HG02623 (cell line): ENCODE measurements around the gene PTAR1.
"Not testable (repeated sequence)": the region's sequence is repeated elsewhere in the genome, so short reads cannot be mapped to it uniquely, and the experiment has no call there.

ENCODE experiments used
- ATAC-seq: cut with Tn5 transposase; IDR thresholded peaks from one replicate; pipeline ENCODE4 v1.9.1; 2021; ENCODE audit warnings: moderate library complexity; ENCODE audit not compliant: unreplicated experiment

The PTAR1 gene, protein sequence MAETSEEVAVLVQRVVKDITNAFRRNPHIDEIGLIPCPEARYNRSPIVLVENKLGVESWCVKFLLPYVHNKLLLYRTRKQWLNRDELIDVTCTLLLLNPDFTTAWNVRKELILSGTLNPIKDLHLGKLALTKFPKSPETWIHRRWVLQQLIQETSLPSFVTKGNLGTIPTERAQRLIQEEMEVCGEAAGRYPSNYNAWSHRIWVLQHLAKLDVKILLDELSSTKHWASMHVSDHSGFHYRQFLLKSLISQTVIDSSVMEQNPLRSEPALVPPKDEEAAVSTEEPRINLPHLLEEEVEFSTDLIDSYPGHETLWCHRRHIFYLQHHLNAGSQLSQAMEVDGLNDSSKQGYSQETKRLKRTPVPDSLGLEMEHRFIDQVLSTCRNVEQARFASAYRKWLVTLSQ

DNA sequence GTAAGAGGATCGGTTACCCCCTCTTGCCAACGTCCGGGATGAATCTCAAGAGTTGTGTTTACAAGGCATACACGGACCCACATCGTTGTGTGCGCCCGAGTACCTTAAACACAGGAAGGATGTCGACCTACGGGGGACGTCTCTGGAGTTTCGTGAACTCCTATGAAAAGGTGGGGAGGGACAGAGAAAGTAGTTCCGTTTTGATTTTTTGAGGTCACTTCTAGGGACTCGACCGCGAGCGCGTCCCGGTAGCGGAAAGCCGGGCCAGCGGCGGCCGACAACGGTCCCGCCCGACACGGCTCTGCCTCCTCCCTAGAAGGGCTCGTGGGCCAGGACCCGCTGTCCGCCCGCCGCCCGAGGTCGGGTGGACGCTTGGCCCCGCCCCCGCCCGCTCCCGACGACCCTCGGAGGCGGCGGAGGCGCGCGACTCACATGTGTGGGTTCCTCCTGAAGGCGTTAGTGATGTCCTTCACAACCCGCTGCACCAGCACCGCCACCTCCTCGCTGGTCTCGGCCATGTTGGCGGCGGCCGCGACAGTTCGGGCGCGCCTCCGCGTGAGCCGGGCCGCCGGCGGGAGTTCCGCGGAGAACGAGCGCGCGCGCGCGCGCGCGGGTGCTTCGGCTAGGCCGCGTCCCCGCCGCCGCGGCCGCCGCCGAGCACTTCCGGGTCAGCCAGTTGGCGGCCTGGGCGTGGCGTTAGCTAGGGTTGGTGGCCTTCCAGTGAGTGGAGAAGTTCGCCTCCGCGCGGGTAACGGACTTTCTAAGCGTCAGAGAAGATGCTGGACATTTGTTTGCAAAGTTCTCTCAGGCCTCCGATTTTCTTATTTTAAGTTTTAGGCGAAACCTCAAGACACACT lies at the start of gene PTAR1:
TSS of gene PTAR1 (minus strand) at position 591 of the 857 bp plus-strand sequence. CDS start at position 518, 73 bp downstream.
- peak; percentile 86 for ATAC-seq

DNA sequence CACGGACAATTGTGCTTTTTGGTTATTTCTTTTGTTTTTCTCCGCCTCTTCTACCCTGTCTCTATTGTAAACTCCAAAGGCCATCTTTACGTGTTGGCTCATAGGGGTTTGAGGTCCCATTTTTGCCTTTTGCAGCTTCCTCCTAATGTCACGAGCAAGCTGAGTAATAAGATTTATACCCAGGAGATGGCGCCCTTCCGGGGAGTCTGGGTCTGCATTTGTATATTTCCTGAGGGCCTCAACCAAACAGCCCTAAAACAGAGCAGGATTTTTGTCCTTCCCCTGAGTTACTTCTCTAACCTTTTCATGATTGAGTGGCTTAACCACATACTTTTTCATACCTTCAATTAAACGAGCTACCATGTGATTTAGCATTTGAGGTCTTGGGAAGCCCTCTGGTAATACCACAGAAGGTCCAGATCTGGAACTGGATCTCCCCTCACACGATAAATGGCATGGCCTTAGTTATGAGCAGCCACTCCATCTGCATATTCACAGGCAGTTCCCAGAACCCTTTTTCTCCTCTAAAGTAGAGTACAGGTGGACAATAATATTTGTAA lies 49.6 kb upstream of the PTAR1 start:
- ATAC-seq = no peak

DNA sequence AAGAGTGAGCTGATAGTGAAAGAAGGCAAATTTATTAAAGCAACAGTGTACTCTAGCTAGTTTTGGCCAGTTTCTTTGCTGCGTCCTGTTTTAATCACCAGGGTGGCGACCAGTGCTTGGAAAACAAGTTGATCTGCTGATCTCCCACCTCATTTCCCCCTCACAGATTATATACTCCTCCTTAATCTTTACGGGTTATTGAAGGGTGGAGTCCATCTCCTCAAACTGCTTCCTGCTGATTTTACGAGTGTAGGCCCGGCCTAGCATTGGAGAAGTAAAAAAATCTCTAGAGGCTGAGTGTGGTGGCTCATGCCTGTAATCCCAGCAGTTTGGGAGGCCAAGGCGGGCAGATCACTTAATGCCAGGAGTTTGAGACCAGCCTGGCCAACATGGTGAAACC lies 46.8 kb upstream of the PTAR1 start:
- ATAC-seq = no peak

DNA sequence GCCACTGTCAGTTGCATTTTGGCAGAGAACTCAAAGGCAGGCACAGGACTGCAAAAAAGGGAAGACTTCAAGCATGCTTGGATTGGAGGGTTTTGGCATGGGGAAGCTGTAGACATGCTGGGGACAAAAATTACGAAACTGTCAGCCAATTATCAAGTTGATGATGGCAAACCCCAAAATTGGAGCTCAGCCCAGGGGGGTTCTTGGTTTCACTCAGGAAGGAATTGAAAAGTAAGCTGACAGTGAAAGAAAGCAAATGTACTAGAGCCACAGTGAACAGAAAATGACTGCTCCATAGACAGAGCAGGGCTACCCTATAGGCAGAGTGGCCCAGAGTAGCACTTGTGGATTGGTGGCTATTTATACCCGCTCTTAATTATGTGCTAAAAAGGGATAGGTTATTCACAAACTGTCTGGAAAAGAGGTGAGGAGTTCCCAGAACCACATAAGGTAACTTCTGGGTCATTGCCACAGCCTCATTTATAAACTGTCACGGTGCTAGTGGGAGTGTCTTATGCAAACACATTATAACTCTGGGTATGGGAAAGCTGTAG lies 46.2 kb upstream of the PTAR1 start:
- no peak for ATAC-seq

DNA sequence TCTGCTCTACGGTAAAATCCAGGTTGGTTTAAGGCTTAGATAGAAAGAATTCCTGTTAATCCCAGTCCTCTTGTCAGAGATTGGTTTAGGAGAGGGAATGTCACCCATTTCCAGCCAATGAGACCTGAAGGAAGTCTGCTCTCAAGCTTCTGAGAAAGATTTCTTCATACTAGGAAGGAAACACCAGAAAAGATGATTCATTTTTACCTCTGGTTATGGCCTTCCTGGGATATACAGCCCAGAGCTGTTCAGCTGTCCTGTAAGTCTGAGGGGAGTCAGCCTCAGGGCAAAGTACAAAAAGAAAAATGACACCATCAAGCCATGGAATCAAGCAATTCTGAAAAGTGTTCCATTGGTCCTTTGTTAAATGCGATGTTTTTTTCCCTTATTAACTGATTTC lies 42.2 kb upstream of the PTAR1 start:
- no peak for ATAC-seq

DNA sequence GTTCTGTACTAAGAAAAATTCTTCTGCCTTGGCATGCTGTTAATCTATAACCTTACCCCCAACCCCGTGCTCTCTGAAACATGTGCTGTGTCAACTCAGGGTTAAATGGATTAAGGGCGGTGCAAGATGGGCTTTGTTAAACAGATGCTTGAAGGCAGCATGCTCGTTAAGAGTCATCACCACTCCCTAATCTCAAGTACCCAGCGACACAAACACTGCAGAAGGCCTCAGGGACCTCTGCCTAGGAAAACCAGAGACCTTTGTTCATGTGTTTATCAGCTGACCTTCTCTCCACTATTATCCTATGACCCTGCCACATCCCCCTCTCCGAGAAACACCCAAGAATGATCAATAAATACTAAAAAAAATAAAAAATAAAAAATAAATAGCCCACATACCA lies 40.2 kb upstream of the PTAR1 start:
- not testable (repeated sequence) for ATAC-seq

DNA sequence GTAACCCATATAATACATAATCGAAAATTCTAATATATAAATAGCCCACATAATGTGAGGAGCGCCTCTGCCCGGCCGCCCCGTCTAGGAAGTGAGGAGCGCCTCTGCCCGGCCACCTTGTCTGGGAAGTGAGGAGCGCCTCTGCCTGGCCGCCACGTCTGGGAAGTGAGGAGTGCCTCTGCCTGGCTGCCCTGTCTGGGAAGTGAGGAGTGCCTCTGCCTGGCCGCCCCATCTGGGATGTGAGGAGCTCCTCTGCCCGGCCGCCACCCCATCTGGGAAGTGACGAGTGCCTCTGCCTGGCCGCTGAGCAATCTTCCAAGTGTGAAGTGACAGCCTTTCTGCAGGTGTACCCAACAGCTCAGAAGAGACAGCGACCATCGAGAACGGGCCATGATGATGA lies 39.7 kb upstream of the PTAR1 start:
- ATAC-seq = not testable (repeated sequence)

DNA sequence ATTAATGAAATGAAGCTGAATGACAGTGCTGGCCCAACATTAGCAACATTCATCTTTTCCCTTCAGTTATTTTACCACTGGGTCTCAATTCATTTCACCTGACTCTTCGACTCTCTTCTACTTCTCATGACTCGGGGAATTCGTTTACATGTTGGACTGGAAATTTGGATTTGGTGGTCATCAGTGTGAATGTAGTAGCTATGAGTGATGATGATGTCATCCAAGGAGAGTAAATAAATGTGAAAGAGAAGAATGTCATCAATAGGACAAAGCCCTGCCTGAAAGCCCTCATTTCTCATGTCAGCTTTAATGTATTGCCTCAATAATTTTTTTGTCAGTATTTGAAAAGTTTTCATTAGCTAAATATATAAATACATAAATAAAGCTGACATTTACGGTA lies 38.9 kb upstream of the PTAR1 start:
- no peak for ATAC-seq

DNA sequence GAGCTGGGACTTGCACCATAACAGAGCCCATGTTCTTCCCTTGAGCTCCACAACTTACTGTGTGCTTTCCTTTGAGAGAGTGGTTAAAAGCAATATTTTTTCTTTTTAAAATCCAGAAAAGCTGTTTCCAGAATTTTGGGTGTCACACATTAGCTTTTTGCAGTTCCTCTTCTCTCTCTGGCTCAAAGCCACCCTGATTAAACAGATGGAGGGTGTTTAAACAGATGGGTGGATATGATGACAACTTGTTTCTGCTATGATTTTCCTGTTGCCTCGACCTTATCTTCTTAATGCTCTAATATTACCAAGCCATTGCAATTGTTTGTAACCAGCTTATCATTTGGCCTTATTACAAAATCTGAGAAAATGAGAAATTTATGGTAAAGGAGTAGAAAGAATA lies 37.9 kb upstream of the PTAR1 start:
- ATAC-seq = no peak

DNA sequence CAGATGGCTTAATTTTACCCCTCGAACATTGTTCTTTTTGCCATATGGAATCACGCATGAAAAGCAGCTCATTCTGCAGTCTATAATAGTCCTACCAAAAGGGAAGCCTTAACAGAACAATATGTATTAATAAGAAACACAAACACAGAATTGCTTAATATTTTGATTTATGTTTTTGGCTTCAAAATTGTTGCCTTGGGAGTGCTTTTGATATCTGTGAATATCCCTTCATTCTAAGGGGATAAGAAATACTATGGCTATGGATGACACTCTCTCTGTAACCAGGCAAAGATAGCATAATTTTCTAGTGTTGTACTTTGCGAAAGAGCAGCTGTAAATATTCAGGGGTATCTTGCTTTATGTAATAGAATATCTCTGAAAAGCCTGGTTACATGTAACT lies 34.5 kb upstream of the PTAR1 start:
- no peak for ATAC-seq

DNA sequence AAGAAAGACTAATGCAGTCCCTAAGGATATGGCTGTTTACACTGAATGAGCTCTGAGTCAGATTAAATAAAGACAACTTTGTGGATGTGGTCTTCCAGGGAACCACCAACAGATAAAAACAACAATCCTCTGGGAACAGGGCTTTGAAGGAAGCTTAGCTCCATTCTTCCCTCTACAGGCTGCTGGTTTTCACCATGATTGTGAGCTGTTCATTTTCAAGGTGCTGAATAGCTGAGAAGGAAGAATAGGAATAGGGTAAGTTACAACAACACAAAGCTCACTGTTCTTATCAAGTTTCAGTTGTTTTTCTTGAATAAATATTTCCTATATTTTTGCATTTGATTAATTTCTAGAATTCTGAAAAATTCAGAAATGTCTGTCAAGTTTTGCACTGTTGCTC lies 25.9 kb upstream of the PTAR1 start:
- ATAC-seq = no peak

DNA sequence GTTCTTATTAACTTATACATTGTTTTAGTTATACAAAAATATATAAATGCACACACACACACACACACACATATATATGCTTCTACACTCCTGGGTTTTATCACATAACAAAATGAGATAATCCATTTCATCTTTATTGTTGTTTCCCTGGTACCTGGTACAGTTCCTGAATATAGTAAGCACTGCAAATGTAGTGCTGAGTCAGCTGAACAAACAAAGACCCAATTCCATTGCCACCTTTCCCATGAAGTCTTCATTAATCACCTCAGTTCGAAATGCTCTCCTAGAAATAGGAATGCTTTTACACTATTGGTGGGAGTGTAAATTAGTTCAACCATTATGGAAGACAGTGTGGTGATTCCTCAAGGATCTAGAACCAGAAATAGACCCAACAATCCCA lies 13.4 kb upstream of the PTAR1 start:
- ATAC-seq = no peak

DNA sequence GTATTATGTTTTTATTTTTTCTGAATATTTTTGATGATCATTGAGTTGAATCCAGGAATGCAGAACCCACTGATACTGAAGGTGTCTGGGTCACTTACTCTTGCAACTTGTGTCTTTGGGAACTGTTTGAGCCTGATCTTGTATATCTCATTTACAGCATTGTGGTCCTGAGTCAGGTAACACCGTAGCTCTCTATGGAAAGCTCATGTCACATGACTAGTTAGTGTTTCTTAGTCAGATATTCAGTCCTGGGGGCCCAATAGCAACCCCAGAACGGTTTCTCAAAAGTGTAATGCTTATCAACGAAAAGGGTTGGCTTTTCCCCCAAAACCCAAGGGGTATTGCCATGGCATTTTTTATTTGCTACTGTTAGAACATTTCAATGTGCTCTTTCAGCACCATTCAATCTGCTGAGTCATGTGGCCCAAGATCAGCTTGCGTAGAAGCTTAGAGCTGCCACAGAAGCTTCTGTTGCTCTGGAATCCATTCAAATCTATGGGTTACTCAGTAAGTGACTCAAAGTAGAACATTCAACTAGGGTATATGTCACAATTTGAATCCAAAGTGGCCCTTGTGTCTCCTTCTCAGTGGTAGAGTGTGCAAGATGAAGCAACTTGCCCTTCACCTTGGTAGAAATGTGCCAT lies 12.1 kb upstream of the PTAR1 start:
- no peak for ATAC-seq

DNA sequence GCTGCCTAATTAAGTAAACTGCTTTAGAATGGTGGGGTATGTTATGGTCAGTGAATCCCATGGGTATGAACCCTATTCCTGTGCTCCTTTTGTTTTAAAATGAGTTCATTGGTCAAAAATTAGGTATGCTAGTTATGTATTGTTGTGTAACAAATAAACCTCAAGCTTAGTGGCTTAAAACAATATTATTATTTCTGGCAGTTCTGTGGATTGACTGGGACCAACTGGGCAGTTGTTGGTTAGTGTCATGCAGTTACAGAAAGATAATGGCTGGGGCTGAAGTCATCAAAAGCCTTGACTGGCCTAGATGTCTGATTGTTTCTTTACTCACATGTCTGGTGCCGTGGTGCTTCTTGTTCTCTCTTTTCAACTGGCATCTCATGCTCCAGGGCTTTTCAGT lies 8.9 kb upstream of the PTAR1 start:
- ATAC-seq = no peak

DNA sequence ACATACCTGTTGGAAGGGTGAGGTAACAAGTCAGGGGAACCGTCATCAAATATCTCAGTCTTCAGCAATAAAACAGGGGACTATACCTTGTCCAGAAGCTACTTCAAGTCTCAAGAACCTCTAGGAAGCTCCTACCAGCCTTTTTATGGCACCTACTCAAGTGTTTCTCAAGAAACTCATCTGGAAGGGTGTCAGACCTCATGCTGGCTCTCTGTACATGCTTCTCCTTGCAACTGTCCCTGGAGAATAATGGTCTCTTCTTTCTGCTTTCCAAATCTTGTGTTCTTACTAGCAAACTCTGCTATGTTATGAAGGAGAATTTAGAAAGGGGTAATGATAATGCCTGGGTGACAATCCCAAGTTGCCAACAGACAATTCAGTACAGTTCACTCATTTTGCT lies 8.3 kb upstream of the PTAR1 start:
- ATAC-seq = no peak

DNA sequence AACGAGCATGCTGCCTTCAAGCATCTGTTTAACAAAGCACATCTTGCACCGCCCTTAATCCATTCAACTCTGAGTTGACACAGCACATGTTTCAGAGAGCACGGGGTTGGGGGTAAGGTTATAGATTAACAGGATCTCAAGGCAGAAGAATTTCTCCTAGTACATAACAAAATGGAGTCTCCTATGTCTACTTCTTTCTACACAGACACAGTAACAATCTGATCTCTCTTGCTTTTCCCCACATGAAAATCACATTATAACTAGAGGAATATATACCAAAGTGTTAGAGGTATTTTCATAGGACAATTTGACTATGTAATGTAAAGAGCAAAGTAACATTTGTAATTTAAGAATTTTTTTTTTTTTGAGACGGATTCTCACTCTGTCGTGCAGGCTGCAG lies 4.1 kb upstream of the PTAR1 start:
- ATAC-seq = not testable (repeated sequence)

DNA sequence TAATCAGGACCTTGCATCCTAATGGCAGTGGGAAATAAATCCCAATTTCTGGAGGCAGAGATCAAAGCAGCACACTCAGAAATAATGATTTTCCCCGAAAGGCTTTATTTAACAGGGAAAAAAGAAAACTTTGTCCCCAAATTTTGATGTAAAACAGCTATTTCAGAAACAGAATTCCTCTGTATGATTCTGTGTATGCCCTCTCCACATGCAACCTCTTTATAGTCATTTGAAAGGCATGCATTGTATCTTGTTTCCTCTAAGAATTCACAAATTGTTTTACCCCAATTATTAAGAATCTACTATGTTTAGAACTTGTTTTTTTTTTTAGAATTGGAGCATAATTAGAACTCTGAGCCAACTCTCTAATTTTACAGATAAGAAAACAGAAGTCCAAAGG lies 2.7 kb upstream of the PTAR1 start:
- no peak for ATAC-seq

DNA sequence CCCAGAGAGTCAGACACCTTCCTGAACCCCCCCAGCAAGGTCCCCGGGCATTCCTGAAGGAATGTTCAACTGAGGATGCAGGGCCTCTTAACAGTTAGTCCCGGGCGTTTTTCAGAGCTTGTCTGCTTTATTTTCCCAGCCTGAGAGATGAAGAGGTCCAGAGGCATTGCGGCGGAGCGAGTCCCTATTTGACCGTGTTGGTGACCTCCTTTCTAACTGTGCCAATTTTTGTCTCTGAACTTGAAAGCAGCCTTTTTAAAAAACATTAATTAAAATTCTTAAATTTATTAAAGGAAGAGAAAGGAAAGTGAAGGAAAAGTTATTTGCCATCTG lies 433 bp upstream of the PTAR1 start:
- no peak for ATAC-seq

DNA sequence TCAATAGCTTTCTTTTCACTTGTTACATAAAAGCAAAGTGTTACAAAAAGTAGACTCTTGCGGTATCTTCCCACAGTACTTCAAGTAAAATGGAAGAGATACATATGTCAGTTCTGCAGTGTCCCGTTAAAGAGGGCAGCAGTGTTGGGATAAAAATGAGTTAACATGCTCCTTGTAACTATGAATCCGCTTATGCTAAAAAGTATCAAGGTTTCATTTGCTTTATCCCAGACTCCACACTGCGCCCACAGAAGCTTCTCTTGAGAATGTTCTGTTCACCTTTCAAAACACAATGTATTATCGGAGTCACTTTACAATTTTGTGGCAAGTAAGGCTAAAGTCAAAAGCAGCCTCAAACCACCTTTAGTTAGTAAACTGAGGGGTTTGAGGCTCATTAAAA lies 790 bp downstream of the PTAR1 start:
- ATAC-seq = no peak

DNA sequence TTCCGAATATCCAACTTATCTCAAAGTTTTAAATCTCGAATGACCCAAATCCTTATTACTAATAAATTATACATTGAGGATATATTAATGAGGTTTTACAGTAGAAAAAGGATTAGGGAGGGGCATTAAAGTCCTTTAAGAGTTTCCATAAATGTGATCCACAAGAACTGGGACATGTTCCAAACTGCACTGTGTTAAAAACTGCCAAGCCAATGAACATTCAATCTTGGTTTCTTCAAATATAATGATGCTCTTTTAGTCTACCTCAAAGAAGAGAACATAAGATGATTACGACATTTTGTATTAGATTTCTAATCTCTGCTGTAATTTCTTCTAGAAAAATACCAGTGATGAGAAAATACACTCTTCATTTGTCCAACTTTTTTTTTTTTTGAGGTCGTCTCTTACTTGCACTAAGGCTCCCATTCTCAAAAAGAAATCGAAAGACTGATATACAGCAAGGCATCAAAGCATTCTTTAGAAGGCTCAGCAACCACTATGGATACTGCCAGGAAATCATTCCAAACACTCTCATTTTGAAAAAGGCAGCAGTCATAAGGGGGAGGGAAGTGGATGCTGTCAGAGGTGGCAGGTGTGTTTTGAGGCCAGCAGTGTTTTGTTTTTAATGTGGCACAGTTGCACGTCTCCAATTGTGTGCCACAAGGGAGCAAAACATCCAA lies 1.7 kb downstream of the PTAR1 start:
- ATAC-seq = no peak

DNA sequence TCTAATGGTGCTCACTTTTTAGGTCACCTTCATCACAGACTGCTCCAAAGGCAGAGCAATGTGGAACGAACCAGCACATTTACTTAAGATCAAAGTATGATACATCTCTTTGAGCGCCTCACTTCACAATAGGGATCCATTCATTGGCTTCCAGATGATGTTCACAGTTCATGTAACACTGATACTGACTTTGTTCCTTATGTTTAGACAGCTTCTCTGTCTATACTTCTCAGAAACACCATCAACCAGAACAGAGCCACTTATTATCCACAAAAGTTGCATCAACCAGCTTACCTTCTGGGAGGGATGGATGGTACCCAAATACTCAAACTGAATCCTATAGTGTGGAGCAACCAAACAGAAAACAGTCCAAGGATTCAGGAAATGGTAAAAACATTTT lies 4.6 kb downstream of the PTAR1 start:
- no peak for ATAC-seq
